Dendritic cell treated with granulocyte-macrophage colony-stimulating factor and Interleukin-4, amounts not matched to agents 40 ng/mL and 50 ng/mL, for 4 days (primary cell): ENCODE data around the gene ADAM22.

Source experiments
- H3K27ac Mint-ChIP-seq: one replicate; pipeline ENCODE4 v1.8.0; 2022; ENCODE audit warnings: mild to moderate bottlenecking, mixed read lengths
- H3K27me3 Mint-ChIP-seq: one replicate; pipeline ENCODE4 v1.8.0; 2022; ENCODE audit warnings: mild to moderate bottlenecking, mixed read lengths
- H3K36me3 Mint-ChIP-seq: one replicate; pipeline ENCODE4 v1.8.0; 2022; ENCODE audit warnings: low read depth, mixed read lengths
- H3K4me1 Mint-ChIP-seq: one replicate; pipeline ENCODE4 v1.8.0; 2022; ENCODE audit warnings: low read depth, mixed read lengths
- H3K4me3 Mint-ChIP-seq: one replicate; pipeline ENCODE4 v1.8.0; 2022; ENCODE audit warnings: mild to moderate bottlenecking, moderate library complexity, mixed read lengths
- H3K9me3 Mint-ChIP-seq: one replicate; pipeline ENCODE4 v1.8.0; 2022; ENCODE audit warnings: mixed read lengths
- intact Hi-C: fragments of 100-400 bp; cut with micrococcal nuclease; formaldehyde crosslinking; loops from one replicate; pipeline ENCODE4 v1.15.0; 2022

ADAM22 gene

GRCh38 chr7:88243345-88243909 is 309.4 kb downstream of the ADAM22 start:
- no peaks in the 10 kb centered on the region for H3K36me3 Mint-ChIP-seq
- H3K9me3 Mint-ChIP-seq: no peaks in the 10 kb centered on the region
- no peak overlapping the region for H3K4me3 Mint-ChIP-seq
- H3K27ac Mint-ChIP-seq: peak overlapping the region; percentile 58
- intact Hi-C loops: loop anchor here (1.0 to 10.0 kb wide), 3 partner anchors 23 to 115 kb away; partner anchors contain the start of genes SRI and STEAP4
- H3K4me1 Mint-ChIP-seq: peaks cover 14% of the 10 kb centered on the region
- H3K27me3 Mint-ChIP-seq: no peaks in the 10 kb centered on the region

- Mint-ChIP-seq H3K4me3 (no peak overlapping the region), H3K9me3 (no peaks in the 10 kb centered on the region), H3K36me3 (no peaks in the 10 kb centered on the region), H3K27me3 (no peaks in the 10 kb centered on the region), H3K27ac (no peak overlapping the region), H3K4me1 (peaks cover 14% of the 10 kb centered on the region)
- intact Hi-C loops: loop anchor here (2.0 to 10.0 kb wide), 2 partner anchors 61 to 591 kb away; partner anchors contain the start of gene STEAP4
Observed at GRCh38 chr7:88244258-88244657, 310.2 kb downstream of the ADAM22 start.
